NCI-H2081 treated with DMSO at 0.1 percent for 48 hours (cell line): ENCODE measurements around the gene ANKRD31.

Source experiments
- DNase-seq: peaks from one replicate; lab custom pipeline; 2025; lab: John Stamatoyannopoulos, UW

ANKRD31 gene

GRCh38 chr5:75037106-75037505 lies 199.6 kb downstream of the ANKRD31 start:
- no peak for DNase-seq

- no peak for DNase-seq
Observed at GRCh38 chr5:75034137-75034739, 202.4 kb downstream of the ANKRD31 start.

- DNase-seq = no peak
Observed at GRCh38 chr5:75031366-75031765, 205.3 kb downstream of the ANKRD31 start.

GRCh38 chr5:75028090-75028489 lies 208.6 kb downstream of the ANKRD31 start:
- no peak for DNase-seq

GRCh38 chr5:75023368-75024159 lies 213.1 kb downstream of the ANKRD31 start:
- no peak for DNase-seq

GRCh38 chr5:75021800-75022199 lies 214.9 kb downstream of the ANKRD31 start:
- DNase-seq = no peak

GRCh38 chr5:75021219-75021618 lies 215.5 kb downstream of the ANKRD31 start:
- no peak for DNase-seq

- DNase-seq = no peak
Observed at GRCh38 chr5:75020016-75020656, 216.5 kb downstream of the ANKRD31 start.

GRCh38 chr5:75018805-75019587 lies 217.7 kb downstream of the ANKRD31 start:
- DNase-seq = no peak
